ENCODE data around the gene CDH15.

Gene CDH15

GRCh38 chr16:89138513-89138795 lies 33.1 kb upstream of the CDH15 start (continued):
- TF ChIP-seq ZNF70 (CRISPR knock-in tag; IDR thresholded peaks at IDR 0.05) (no peak), ESRRG (CRISPR knock-in tag; IDR thresholded peaks at IDR 0.05) (no peak)
- TF ChIP-seq, protein P1, sequence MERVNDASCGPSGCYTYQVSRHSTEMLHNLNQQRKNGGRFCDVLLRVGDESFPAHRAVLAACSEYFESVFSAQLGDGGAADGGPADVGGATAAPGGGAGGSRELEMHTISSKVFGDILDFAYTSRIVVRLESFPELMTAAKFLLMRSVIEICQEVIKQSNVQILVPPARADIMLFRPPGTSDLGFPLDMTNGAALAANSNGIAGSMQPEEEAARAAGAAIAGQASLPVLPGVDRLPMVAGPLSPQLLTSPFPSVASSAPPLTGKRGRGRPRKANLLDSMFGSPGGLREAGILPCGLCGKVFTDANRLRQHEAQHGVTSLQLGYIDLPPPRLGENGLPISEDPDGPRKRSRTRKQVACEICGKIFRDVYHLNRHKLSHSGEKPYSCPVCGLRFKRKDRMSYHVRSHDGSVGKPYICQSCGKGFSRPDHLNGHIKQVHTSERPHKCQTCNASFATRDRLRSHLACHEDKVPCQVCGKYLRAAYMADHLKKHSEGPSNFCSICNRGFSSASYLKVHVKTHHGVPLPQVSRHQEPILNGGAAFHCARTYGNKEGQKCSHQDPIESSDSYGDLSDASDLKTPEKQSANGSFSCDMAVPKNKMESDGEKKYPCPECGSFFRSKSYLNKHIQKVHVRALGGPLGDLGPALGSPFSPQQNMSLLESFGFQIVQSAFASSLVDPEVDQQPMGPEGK (CRISPR knock-in tag; IDR thresholded peaks at IDR 0.05; ENCODE audit: borderline replicate concordance), result no peak

GRCh38 chr16:89138843-89139520 lies 32.6 kb upstream of the CDH15 start:
- no peak for ATAC-seq
- TF ChIP-seq, protein P1 (CRISPR knock-in tag; IDR thresholded peaks at IDR 0.05; ENCODE audit: borderline replicate concordance), result no peak
- TF ChIP-seq TCF4 (CRISPR knock-in tag; IDR thresholded peaks at IDR 0.05; ENCODE audit: borderline replicate concordance) (no peak), PPARA (CRISPR knock-in tag; IDR thresholded peaks at IDR 0.05; ENCODE audit: borderline replicate concordance) (no peak), ESRRG (CRISPR knock-in tag; IDR thresholded peaks at IDR 0.05) (no peak), POU6F1 (CRISPR knock-in tag; IDR thresholded peaks at IDR 0.05; ENCODE audit: borderline replicate concordance, low read depth) (no peak), ZNF8 (CRISPR knock-in tag; IDR thresholded peaks at IDR 0.05) (no peak), SNAI2 (CRISPR knock-in tag; IDR thresholded peaks at IDR 0.05) (no peak), ZC3H10 (CRISPR knock-in tag; IDR thresholded peaks at IDR 0.05) (no peak), CREB5 (CRISPR knock-in tag; IDR thresholded peaks at IDR 0.05; ENCODE audit: low read depth) (no peak), RARB (CRISPR knock-in tag; IDR thresholded peaks at IDR 0.05) (no peak), OSR1 (CRISPR knock-in tag; IDR thresholded peaks at IDR 0.05) (no peak), TOX (CRISPR knock-in tag; IDR thresholded peaks at IDR 0.05; ENCODE audit: borderline replicate concordance) (no peak)
- TF ChIP-seq, protein P2, sequence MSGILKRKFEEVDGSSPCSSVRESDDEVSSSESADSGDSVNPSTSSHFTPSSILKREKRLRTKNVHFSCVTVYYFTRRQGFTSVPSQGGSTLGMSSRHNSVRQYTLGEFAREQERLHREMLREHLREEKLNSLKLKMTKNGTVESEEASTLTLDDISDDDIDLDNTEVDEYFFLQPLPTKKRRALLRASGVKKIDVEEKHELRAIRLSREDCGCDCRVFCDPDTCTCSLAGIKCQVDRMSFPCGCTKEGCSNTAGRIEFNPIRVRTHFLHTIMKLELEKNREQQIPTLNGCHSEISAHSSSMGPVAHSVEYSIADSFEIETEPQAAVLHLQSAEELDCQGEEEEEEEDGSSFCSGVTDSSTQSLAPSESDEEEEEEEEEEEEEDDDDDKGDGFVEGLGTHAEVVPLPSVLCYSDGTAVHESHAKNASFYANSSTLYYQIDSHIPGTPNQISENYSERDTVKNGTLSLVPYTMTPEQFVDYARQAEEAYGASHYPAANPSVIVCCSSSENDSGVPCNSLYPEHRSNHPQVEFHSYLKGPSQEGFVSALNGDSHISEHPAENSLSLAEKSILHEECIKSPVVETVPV (CRISPR knock-in tag; IDR thresholded peaks at IDR 0.05), result no peak

- TF ChIP-seq, protein P3, sequence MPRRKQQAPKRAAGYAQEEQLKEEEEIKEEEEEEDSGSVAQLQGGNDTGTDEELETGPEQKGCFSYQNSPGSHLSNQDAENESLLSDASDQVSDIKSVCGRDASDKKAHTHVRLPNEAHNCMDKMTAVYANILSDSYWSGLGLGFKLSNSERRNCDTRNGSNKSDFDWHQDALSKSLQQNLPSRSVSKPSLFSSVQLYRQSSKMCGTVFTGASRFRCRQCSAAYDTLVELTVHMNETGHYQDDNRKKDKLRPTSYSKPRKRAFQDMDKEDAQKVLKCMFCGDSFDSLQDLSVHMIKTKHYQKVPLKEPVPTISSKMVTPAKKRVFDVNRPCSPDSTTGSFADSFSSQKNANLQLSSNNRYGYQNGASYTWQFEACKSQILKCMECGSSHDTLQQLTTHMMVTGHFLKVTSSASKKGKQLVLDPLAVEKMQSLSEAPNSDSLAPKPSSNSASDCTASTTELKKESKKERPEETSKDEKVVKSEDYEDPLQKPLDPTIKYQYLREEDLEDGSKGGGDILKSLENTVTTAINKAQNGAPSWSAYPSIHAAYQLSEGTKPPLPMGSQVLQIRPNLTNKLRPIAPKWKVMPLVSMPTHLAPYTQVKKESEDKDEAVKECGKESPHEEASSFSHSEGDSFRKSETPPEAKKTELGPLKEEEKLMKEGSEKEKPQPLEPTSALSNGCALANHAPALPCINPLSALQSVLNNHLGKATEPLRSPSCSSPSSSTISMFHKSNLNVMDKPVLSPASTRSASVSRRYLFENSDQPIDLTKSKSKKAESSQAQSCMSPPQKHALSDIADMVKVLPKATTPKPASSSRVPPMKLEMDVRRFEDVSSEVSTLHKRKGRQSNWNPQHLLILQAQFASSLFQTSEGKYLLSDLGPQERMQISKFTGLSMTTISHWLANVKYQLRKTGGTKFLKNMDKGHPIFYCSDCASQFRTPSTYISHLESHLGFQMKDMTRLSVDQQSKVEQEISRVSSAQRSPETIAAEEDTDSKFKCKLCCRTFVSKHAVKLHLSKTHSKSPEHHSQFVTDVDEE (CRISPR knock-in tag; IDR thresholded peaks at IDR 0.05), result no peak
- TF ChIP-seq ARNTL (CRISPR knock-in tag; IDR thresholded peaks at IDR 0.05; ENCODE audit: borderline replicate concordance, low read depth), result no peak
- no peak for TF ChIP-seq ZNF8 (CRISPR knock-in tag; IDR thresholded peaks at IDR 0.05)
- TF ChIP-seq PPARA (CRISPR knock-in tag; IDR thresholded peaks at IDR 0.05; ENCODE audit: borderline replicate concordance), result no peak
- TF ChIP-seq TCF4 (CRISPR knock-in tag; IDR thresholded peaks at IDR 0.05; ENCODE audit: borderline replicate concordance), result no peak
- no peak for ATAC-seq
Measured at GRCh38 chr16:89139907-89140361, 31.6 kb upstream of the CDH15 start.

Data from SK-N-SH treated with all-trans-retinoic acid at 6 μM for 48 hours (cell line).